OCI-LY7 (cell line): ENCODE measurements around the gene KCND3. TPM values are rescaled to one million over a fixed set of nuclear protein-coding genes. Genes with fewer than 3 reads are reported as not detected.

Source experiments
- BruUV-seq: library from RNA; stranded (reverse); fragments of 400-500 nt; replicated peaks from 2 replicates; lab custom pipeline; 2021; lab: Mats Ljungman, UMichigan
- CTCF ChIA-PET: fragments of 300-600 bp; sonication (Branson Sonifier 250); formaldehyde crosslinking; loops from one replicate; lab custom pipeline; 2022; ENCODE audit warnings: antibody characterized with exemption; ENCODE audit not compliant: unreplicated experiment; lab: Charles Lee
- POLR2A ChIA-PET: fragments of 300-600 bp; sonication (Branson Sonifier 250); formaldehyde crosslinking; loops from one replicate; lab custom pipeline; 2022; ENCODE audit warnings: antibody characterized with exemption; lab: Charles Lee
- DNase-seq: peaks from one replicate; pipeline ENCODE4 v3.0.0-alpha.2; 2015; ENCODE audit warnings: low spot score
- H2AFZ ChIP-seq: fragments of 200-600 bp; sonication (generic), shearing (Covaris generic); 2 replicates; pipeline ENCODE4 v1.6.1; 2014; ENCODE audit warnings: mild to moderate bottlenecking, antibody characterized with exemption, low read length, moderate library complexity
- H3K27ac ChIP-seq: fragments of 200-600 bp; sonication (generic); 2 replicates; pipeline ENCODE4 v1.5.1; 2014; ENCODE audit warnings: mixed run types, low read depth, mild to moderate bottlenecking, moderate library complexity, low read length, inconsistent platforms; ENCODE audit not compliant: poor library complexity, severe bottlenecking
- H3K36me3 ChIP-seq: fragments of 200-600 bp; sonication (generic); 2 replicates; pipeline ENCODE4 v1.6.1; 2014; ENCODE audit warnings: mild to moderate bottlenecking, antibody characterized with exemption, low read length, moderate library complexity, mixed read lengths; ENCODE audit not compliant: insufficient read depth
- H3K4me1 ChIP-seq: fragments of 200-600 bp; sonication (generic); 2 replicates; pipeline ENCODE4 v1.5.1; 2014; ENCODE audit warnings: mild to moderate bottlenecking, low read length; ENCODE audit not compliant: insufficient read depth, poor library complexity, severe bottlenecking
- H3K4me2 ChIP-seq: fragments of 200-600 bp; sonication (generic); 2 replicates; pipeline ENCODE4 v1.6.1; 2014; ENCODE audit warnings: mild to moderate bottlenecking, low read length
- H3K4me3 ChIP-seq: fragments of 200-600 bp; sonication (generic); 2 replicates; pipeline ENCODE4 v1.5.1; 2014; ENCODE audit warnings: mild to moderate bottlenecking, low read depth, low read length; ENCODE audit not compliant: poor library complexity, severe bottlenecking
- H3K79me2 ChIP-seq: fragments of 200-600 bp; sonication (generic); 2 replicates; pipeline ENCODE4 v1.6.1; 2016; ENCODE audit warnings: low read depth, mild to moderate bottlenecking, low read length, moderate library complexity, mixed read lengths; ENCODE audit not compliant: insufficient read depth
- H3K9me2 ChIP-seq: fragments of 200-600 bp; sonication (generic); 2 replicates; pipeline ENCODE4 v1.6.1; 2016; ENCODE audit warnings: mild to moderate bottlenecking, low read length, mixed read lengths; ENCODE audit not compliant: insufficient read depth
- H3K9me3 ChIP-seq: fragments of 200-600 bp; sonication (generic); 2 replicates; pipeline ENCODE4 v1.6.1; 2014; ENCODE audit warnings: mild to moderate bottlenecking, mixed run types, low read length, mixed read lengths
- H4K20me1 ChIP-seq: fragments of 200-600 bp; sonication (generic); 2 replicates; pipeline ENCODE4 v1.6.1; 2014; ENCODE audit warnings: mild to moderate bottlenecking, antibody characterized with exemption, low read length, moderate library complexity, mixed read lengths; ENCODE audit not compliant: insufficient read depth
- CTCF ChIP-seq: fragments of 200-600 bp; sonication (generic); conservative IDR thresholded peaks from 2 replicates; pipeline ENCODE4 v1.5.1; 2014; ENCODE audit warnings: mild to moderate bottlenecking, antibody characterized with exemption, low read length, moderate library complexity, mixed read lengths
- EZH2phosphoT487 ChIP-seq: fragments of 200-600 bp; sonication (generic); IDR thresholded peaks from 2 replicates; pipeline ENCODE4 v1.6.1; 2018; ENCODE audit warnings: low read depth, borderline replicate concordance, mild to moderate bottlenecking, mixed run types, antibody characterized with exemption, low read length, moderate library complexity, mixed read lengths
- intact Hi-C: fragments of 100-400 bp; cut with micrococcal nuclease; formaldehyde crosslinking; loops from one replicate; pipeline ENCODE4 v1.10.0; 2022; ENCODE audit not compliant: unreplicated experiment
- total RNA-seq, 2 experiments: library from RNA; depleted of rRNA in 1 of 2; stranded (reverse); fragments of >200 nt in 1 of 2; shearing (Covaris generic) in 1 of 2; gene quantifications; 2 replicates each; pipeline ENCODE4 v1.2.3, GENCODE V29; 2014 to 2022

The KCND3 gene
- total RNA-seq, 2 experiments from 2014 or later: not detected

DNA sequence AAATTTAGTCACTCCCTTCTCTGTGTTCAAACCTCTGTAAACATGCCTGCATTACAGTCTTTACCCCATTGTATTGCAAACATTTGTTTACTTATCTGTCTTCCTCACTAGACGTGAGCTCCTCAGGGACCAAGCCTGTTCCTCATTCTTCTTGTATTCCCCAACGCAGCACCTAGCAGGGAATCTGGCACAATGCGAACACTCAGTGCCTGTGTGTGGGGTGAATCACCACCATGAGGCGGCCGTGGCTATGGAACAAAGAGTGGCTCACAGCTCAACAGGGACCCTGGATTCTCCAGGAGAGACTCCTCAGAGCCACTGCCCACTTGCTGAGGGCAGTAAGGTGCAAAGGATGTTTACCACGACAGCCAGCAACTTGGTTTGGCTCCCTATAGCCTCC, 137.9 kb downstream of the KCND3 start:
- Histone ChIP-seq H3K4me2 (no peak overlapping the region), H3K9me2 (no peaks in the 10 kb centered on the region), H3K27ac (no peak overlapping the region), H2AFZ (no peak overlapping the region), H3K9me3 (no peaks in the 10 kb centered on the region), H3K79me2 (no peaks in the 10 kb centered on the region), H3K4me3 (no peak overlapping the region), H3K4me1 (no peaks in the 10 kb centered on the region), H4K20me1 (no peaks in the 10 kb centered on the region), H3K36me3 (no peaks in the 10 kb centered on the region)
- POLR2A ChIA-PET: no interaction called here
- intact Hi-C loops: no loop called here
- CTCF ChIA-PET: no interaction called here
- DNase-seq: no peak
- BruUV-seq: no TSS peak
- TF ChIP-seq CTCF: no peak
- TF ChIP-seq EZH2phosphoT487: no peak

DNA sequence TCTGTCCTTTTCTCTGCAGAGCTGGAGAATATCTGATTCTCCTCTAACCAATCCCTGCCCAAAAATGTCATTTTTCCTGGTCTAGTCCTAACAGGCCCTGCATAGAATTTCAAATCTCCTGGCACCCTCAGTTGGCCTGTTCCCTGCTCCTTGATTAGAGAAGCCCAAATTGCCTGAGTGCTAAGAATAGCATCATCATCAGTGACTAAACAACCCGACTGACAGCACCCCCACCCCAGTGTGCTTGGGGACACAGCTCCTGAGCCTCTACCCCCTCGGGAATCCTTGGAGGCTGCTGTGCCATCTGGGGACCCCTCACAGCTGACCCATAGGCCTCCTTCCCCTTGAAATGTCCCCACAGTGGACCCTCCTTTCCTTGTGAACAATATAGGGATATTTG, 139.4 kb downstream of the KCND3 start:
- DNase-seq: no peak
- no peak for TF ChIP-seq CTCF
- TF ChIP-seq EZH2phosphoT487: no peak
- Histone ChIP-seq H3K9me2 (no peaks in the 10 kb centered on the region), H3K27ac (no peak overlapping the region), H2AFZ (no peak overlapping the region), H4K20me1 (no peaks in the 10 kb centered on the region), H3K4me1 (no peaks in the 10 kb centered on the region), H3K4me2 (no peak overlapping the region), H3K79me2 (no peaks in the 10 kb centered on the region), H3K9me3 (no peaks in the 10 kb centered on the region), H3K36me3 (no peaks in the 10 kb centered on the region), H3K4me3 (no peak overlapping the region)
- ChIA-PET CTCF (no interaction called here), POLR2A (interaction anchor here (0.5 kb wide), 1 partner anchor 122 kb away, joined by 3 read pairs; no protein-coding TSS in a partner anchor)
- intact Hi-C loops: no loop called here
- no TSS peak for BruUV-seq

DNA sequence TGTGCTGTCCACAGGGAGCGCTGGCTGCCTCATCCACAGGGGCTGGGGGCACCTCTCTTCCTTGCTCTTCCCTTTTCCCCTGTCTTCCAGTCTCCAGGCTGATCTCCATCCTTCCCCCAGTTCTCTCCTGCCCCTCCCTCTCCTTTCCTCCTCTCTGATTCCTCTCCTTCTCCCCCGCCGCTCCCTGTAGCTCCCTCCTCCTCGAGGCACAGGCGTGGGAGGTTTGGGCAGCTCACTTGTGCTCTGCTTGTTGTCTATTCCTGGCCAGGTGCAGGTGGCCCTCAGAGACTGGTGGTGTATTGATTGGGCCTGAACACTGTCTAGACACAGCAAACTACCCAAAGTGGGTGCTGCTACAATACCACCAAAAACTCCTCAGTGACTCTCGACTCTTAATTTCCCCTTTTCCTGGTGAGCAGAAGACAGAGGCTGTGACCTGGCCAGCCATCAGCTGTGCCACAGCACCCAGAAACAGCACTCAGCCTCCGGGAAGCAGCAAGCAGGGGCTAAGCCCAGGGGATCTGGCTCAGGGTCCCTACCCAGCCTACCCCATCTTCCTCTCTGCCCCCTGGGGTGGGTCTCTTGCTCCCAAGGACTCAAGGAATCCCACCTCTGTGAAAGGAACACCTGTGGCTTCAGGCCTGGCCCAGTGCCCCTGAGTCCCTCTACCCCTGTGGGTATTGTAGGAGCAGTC, 140.5 kb downstream of the KCND3 start:
- DNase-seq: no peak
- TF ChIP-seq CTCF (no peak), EZH2phosphoT487 (no peak)
- no peak overlapping the region for H3K4me2 ChIP-seq
- H3K9me2 ChIP-seq: no peaks in the 10 kb centered on the region
- ChIA-PET CTCF (no interaction called here), POLR2A (no interaction called here)
- intact Hi-C loops: no loop called here
- H3K36me3 ChIP-seq: no peaks in the 10 kb centered on the region
- no peaks in the 10 kb centered on the region for H3K4me1 ChIP-seq
- no peaks in the 10 kb centered on the region for H3K9me3 ChIP-seq
- H4K20me1 ChIP-seq: no peaks in the 10 kb centered on the region
- H3K79me2 ChIP-seq: no peaks in the 10 kb centered on the region
- no peak overlapping the region for H2AFZ ChIP-seq
- no peak overlapping the region for H3K27ac ChIP-seq
- no TSS peak for BruUV-seq
- H3K4me3 ChIP-seq: no peak overlapping the region
